Measurements from ENCODE around the gene ROR1.

ROR1 gene

GRCh38 chr1:64038119-64038518 is 264.3 kb downstream of the ROR1 start:
- DNase-seq: no peak

GRCh38 chr1:64038965-64039364 is 265.1 kb downstream of the ROR1 start:
- no peak for DNase-seq

DNA sequence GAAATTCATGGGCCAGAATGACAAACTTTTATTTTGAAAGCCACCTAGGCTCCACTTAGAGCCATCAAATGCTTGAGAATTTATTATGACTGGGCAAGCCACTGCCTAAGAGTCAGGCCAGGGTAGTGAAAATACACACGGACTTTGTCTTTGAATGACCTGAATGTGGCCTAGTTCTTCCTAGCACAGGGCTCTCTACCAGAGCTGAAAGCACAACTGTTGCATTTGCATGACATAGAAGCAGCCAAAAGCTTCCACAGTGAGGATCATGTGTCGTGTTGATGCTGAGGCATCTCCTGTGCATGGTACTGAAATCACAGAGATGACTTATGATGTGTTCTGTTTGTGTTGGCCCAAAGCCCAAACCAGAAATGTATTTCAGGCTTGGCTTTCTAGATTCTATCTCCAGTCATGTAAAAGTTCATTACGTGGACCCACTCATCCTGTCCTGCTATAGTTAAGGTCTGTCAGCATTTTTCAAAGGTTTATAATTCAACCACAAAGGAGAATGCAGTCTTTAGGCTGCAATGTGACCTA is 265.6 kb downstream of the ROR1 start:
- no peak for DNase-seq

GRCh38 chr1:64041371-64042131 is 267.7 kb downstream of the ROR1 start:
- no peak for DNase-seq

GRCh38 chr1:64042331-64043100 is 268.7 kb downstream of the ROR1 start:
- DNase-seq: no peak

- no peak for DNase-seq
Observed at GRCh38 chr1:64043288-64043687, 269.5 kb downstream of the ROR1 start.

DNA sequence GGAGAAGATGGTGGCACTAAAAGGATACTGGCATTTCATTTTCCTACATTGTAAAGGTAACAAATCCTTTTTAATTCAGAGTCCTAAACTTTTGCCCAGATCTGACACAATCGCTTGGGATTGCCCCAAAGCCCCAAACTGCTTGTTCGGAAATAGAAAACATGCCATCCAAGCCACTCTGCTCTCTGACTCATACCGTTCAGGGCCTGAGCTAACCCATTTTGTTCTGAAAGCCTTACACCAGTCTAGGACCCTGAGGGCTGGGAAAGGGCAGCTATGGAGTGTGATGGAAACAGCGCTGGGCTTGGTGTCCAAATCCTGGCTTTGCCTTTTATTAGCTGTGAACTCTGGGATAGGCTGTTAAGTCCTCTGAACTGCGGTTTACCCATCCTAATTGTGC is 270.2 kb downstream of the ROR1 start:
- DNase-seq: no peak

DNA sequence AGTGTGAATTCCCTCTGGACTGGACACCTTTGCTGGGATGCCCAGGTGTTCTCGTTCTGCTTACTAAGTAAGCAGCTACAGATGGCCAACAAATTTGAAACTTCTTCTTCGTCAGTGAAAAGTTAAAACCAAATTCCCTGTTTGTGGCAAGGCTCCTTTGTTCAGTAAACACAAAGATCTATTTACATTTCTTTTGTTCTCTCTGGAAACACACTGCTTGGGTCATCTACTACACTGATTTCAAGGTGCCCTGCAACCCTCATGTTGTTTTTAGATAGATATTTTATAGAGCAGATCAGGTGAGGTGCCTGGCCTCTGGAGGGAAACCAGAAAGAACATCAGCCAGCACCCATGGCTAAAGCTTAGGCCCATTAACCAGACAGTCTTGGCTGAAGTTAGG is 272.4 kb downstream of the ROR1 start:
- no peak for DNase-seq

DNA sequence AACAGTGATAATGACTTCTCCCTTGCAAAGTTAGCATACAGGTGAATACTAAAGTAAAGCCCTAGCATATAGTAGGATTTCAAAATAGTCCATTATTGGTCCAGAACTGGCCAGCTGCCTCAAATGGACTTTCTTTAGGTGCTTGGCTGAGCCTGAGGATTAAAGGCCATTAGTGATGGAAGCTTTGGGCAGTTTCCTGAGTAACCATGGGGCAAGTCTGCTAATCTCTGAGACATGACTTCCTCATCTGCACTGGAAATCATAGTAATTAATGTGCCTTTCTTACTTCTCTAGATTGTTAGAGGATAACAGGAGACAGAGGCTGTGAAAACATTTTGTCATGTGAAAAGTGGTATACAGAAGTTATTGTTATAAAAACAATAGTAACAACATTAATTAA is 273.1 kb downstream of the ROR1 start:
- no peak for DNase-seq

DNA sequence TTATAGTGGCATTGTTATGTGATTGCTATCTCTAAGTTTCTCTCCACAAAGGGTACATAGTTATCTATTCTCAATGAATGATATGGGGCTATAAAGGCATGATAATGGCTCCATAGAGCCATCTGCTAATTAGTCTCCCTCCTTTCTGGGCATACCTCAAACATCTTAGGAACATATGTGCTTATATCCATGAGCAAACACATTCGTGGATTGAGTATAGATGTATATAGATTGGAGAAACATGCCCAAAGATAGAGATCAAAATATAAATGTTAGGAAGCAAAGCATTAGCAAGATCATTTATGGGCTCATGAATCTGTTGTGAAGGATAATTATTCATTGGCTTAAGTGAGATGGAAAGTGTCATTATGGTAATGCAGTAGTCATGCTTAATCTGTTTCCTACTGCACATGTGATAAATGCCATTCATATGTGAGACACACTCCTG is 273.8 kb downstream of the ROR1 start:
- DNase-seq: no peak

DNA sequence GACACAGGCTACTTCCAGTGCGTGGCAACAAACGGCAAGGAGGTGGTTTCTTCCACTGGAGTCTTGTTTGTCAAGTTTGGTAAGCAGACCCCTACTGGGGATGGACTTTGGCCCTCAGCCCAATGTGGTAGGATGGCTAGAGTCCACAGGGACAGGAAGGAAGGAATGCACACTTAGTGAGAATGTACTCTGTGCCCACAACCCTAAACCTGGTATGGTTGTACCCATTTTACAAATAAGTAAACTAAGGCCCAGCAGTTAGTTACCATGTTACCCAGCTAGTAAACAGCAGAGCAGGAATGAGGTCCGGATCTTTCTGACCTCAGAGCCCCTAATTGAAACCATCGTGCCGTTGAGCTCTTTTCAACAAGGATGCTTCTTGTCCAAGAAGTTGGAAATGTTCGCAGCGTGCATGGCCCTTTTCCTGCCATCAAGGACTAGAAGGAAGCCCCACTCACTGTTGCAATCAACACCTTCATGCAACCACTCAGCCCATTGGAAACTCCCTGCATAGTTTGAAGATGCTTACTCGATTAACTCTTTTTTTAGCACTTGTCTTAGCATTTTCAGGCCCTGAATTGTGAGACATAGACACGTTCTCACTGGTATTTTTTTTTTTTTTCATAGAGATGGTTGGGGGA is 276.2 kb downstream of the ROR1 start:
- DNase-seq: no peak

DNA sequence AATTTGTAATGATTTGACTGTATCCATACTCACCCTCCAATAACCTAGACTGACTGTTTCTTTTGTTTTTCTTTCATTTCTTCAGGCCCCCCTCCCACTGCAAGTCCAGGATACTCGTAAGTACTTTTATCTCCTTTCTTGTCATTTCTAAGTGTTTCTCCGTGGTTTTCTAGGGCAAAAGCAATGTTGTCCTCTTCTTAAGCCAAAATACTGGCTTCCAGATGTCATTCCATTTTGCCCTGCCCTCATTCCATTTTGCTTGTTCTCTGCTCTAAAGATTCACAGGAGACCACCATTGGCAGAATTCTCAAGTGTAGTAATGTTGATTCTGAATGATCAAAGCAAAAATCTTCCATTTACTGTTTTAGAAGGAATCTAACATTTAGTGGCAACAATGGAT is 276.8 kb downstream of the ROR1 start:
- no peak for DNase-seq

DNA sequence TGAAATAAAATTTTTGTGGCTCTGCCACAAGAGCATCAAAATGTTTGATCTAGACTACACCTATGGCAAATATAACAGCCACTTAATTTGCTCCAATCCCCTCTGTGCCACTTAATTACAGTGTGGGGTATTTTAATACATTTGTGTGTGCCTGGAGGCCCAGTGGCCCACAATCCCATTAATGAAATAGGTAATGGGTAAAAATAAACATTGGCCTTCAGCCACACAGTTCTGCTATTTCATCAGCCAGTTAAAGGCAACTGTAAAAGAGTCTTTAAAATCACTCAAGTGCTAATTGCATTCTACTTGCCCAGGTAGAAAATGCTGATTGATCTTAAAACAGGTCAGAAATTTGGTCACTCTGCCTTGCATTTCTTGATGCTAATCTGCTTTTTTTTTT is 278.0 kb downstream of the ROR1 start:
- no peak for DNase-seq

DNA sequence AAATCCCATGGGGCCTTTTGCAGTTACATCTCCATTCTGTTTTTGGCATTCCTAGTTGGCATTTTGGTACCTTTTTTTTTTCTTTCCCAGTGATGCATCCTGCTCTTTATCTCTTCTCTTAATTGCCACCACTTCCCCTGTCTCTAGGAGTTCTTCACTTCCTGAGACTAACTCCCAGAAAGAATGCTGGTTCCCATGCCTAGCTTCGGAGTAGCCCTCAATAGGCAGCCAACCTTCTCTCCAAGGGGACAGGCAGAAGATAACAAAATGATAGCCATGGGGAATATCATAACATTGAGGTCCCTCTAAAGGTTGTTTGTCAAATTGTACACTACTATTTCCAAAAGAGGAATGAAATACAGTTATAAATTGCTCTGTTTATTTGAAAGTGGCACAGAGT is 279.0 kb downstream of the ROR1 start:
- DNase-seq: no peak

DNA sequence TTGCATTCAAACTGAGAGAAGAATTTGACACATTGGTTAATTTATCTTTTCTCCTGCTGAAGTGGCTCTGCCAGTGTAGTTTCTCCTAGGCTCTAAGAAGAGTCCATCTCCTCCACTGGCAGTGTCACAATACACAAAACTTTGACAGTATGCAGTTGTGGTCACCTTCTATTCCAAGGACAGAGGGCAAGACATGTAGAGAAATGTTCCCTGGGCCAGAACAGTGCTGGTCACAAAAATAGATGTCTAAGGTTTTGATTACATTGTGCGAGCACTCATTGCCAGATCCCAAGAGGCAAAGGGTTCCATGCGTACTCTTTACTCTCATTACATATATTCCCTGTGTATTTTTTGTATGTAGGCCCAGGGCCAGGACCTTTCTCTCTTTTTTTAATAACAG is 281.5 kb downstream of the ROR1 start:
- no peak for DNase-seq

DNA sequence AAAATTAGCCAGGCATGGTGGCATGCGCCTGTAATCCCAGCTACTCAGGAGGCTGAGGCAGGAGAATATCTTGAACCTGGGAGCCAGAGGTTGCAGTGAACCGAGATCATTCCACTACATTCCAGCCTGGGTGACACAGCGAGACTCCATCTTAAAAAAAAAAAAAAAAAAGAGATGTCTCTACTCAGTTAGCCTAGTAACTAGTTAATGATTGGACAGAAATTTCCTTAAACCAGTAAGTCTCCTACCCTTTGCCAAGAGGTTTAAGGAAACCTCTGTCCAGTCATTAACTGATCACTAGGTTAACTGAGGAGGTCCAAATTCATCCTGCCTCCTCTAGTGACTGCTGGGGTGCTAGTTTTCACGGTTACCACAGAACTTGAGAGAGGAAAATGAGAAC is 285.7 kb downstream of the ROR1 start:
- DNase-seq: no peak

DNA sequence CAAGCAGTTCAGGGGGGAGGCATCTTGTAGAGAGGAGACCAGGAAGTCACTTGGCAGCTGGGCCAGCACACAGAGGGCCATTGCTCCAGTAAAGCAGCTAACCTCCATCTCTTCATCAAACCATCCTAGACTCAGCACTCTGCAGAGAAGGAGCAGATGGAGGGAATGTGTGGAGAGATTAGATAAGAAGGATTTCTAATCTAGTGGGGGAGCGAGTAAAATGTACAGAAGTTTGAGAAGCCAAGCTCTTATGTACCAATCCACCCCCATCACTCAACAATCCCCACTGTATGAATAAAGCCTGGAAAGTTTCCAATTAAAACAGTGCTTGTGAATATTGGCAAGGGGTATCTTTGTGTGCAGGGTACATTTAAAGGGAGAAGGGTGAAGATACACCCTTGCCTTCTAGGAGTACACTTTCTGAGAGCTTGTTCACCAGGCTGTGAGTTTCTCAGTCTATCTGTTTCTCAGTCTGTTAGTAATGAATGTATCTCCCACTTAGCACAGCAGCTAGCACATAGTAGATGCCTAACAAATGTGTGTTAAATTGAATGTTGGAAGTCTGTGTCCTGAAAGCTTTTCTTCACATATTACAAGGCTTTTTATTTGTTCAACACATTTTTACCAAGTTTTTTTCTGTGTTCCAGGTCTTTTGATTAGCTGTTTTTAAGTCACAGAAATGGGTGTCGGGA is 286.9 kb downstream of the ROR1 start:
- no peak for DNase-seq

DNA sequence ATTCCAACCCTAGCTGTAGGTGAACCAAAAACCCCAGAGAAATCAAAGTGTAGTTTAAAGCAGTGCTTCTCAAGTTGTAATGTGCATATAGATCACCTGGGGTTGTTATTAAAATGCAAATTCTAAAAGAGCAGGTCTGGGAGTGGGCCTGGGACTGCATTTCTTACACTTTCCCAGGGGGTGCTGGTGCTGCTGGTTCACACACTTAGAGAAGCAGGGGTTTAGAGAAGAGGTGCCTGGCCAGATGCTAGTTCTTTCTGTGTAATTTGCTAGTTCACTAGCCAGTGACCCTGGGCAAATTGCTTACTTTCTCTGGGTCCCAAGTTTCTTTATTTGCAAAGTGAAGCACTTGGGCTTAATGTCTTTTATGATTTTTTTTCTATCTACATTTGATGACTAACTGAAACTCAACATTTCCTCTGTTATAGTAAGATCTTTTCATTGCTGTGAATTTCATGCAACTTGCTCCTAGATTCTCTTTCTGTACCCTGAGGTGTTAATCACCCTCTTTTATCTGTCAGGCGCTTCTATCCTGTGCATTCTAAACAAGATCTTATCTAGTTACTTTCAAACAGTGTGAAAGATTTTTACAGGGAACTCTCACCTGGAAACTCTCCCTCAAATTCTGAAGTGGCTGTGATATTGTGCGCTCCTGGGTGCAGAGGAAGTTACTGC is 287.8 kb downstream of the ROR1 start:
- DNase-seq: no peak

GRCh38 chr1:64062529-64062928 is 288.7 kb downstream of the ROR1 start:
- DNase-seq: no peak

DNA sequence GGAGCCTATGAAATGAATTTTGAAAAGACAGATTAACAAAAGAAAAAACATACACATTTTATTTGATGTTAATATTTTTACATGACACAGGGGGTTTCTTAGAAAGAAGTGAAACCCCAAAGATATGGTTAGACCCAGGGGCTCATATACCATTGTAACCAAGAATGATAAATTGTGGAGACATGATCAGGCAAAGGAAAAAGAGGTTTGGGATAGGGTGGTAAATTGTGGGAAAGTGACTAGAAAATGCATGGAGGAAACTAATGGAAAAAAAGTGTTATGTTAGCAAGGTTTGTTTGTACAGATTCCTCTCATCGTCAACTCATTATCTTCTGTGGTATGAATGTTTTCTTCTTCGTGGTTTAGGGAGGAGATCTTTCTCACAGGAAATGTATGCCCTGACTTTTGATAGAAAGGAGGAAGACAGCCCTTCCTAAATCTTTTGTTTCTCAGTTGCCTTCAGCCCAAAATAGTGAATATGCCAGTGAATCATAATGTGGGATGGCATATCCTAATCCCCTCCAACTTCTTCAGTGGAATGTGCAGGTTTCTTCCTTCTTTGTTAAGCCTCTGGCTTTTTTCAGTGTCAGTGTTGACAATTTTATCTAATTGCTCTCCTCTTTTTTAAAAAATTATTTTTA is 289.2 kb downstream of the ROR1 start:
- no peak for DNase-seq

- DNase-seq: no peak
Observed at GRCh38 chr1:64065571-64065970, 291.8 kb downstream of the ROR1 start.

Measured in activated CD4-positive, alpha-beta T cell treated with anti-CD3 and anti-CD28 coated beads for 4 hours (primary cell).